ENCODE measurements around the gene SLTM.
"Not testable (repeated sequence)": the region's sequence is repeated elsewhere in the genome, so short reads cannot be mapped to it uniquely, and the experiment has no call there.

The SLTM gene

GRCh38 chr15:58929891-58930416 is 3.5 kb downstream of the SLTM start:
- DNase-seq (ENCODE audit: low read depth), result no peak
- H3K4me3 ChIP-seq (ENCODE audit: control insufficient read depth, low read depth, low read length), result no peak overlapping the region
- TF ChIP-seq, protein P1, sequence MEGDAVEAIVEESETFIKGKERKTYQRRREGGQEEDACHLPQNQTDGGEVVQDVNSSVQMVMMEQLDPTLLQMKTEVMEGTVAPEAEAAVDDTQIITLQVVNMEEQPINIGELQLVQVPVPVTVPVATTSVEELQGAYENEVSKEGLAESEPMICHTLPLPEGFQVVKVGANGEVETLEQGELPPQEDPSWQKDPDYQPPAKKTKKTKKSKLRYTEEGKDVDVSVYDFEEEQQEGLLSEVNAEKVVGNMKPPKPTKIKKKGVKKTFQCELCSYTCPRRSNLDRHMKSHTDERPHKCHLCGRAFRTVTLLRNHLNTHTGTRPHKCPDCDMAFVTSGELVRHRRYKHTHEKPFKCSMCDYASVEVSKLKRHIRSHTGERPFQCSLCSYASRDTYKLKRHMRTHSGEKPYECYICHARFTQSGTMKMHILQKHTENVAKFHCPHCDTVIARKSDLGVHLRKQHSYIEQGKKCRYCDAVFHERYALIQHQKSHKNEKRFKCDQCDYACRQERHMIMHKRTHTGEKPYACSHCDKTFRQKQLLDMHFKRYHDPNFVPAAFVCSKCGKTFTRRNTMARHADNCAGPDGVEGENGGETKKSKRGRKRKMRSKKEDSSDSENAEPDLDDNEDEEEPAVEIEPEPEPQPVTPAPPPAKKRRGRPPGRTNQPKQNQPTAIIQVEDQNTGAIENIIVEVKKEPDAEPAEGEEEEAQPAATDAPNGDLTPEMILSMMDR (conservative IDR thresholded peaks at IDR 0.05; ENCODE audit: control insufficient read depth, insufficient read depth, low read depth, low read length), result no peak

GRCh38 chr15:58926823-58927222 is 6.7 kb downstream of the SLTM start:
- TF ChIP-seq, protein P1 (conservative IDR thresholded peaks at IDR 0.05; ENCODE audit: control insufficient read depth, insufficient read depth, low read depth, low read length), result no peak
- H3K4me3 ChIP-seq (ENCODE audit: control insufficient read depth, low read depth, low read length), result no peak overlapping the region
- DNase-seq (ENCODE audit: low read depth), result no peak

DNA sequence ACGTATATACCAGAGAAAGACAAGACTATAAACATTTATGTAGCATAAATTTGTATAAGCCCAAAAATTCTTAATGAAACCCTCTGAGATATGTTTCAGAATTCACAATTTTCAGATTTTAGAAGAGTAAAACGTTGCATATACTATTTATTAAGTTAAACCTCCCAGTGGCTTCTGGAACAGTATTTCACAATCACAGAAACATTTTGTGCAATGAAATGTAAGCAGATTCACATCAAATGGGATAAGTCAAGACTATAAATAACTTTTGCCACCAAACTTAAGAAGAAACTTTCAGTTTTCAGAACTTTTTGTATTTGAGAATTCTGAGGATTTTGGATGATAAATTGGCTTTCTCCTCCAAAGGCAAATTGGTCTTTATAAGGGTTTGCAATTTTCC is 9.2 kb downstream of the SLTM start:
- DNase-seq (ENCODE audit: low read depth), result peak; percentile 73
- TF ChIP-seq, protein P1 (conservative IDR thresholded peaks at IDR 0.05; ENCODE audit: control insufficient read depth, insufficient read depth, low read depth, low read length), result no peak
- H3K4me3 ChIP-seq (ENCODE audit: control insufficient read depth, low read depth, low read length), result no peak overlapping the region

DNA sequence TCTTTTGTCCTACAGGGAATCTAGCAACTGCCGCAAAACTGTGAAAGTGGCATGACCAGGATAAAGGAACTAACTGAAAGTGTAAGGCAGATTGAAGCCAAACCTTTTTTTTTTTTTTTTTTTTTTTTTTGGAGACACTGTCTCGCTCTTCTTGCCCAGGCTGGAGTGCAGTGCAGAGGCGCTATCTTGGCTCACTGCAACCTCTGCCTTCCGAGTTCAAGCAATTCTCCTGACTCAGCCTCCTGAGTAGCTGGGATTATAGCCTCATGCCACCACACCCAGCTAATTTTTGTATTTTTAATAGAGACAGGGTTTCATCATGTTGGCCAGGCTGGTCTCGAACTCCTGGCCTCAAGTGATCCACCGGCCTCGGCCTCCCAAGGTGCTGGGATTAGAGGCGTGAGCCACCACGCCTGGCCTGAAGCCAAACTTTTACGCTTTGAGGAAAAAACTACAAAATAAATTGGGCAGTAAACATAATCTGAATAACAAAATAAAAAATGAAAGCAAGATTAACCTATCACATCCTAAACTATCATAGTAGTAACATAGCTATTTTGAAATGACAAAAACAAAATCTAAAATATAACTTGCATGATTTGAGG is 9.7 kb downstream of the SLTM start:
- DNase-seq (ENCODE audit: low read depth), result peak; percentile 49
- H3K4me3 ChIP-seq (ENCODE audit: control insufficient read depth, low read depth, low read length), result no peak overlapping the region
- TF ChIP-seq, protein P1 (conservative IDR thresholded peaks at IDR 0.05; ENCODE audit: control insufficient read depth, insufficient read depth, low read depth, low read length), result no peak

DNA sequence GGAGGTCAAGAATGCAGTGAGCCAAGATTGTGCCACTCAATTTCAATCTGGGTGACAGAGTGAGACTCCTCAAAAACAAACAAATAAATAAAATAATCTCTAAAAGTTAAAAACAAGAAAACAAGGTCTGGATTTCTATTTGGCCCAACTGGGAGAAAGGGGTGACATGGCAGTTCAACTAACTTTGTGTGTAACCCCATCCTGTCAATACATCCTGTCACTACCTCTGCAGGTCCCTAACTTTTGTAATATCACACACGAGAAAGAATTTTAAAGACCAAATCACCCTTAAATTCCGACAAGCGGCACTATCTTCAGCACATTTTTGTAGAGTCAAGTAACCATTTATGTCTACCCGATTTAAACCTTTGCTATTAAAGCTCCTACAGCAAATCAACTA is 10.2 kb downstream of the SLTM start:
- TF ChIP-seq, protein P1 (conservative IDR thresholded peaks at IDR 0.05; ENCODE audit: control insufficient read depth, insufficient read depth, low read depth, low read length), result no peak
- DNase-seq (ENCODE audit: low read depth), result no peak

GRCh38 chr15:58921267-58921790 is 12.2 kb downstream of the SLTM start:
- TF ChIP-seq, protein P1 (conservative IDR thresholded peaks at IDR 0.05; ENCODE audit: control insufficient read depth, insufficient read depth, low read depth, low read length), result no peak
- no peak overlapping the region for H3K4me3 ChIP-seq (ENCODE audit: control insufficient read depth, low read depth, low read length)
- DNase-seq (ENCODE audit: low read depth), result peak; percentile 14

More for the DNA sequence above, 10.2 kb downstream of the SLTM start:
- H3K4me3 ChIP-seq (ENCODE audit: control insufficient read depth, low read depth, low read length), result no peak overlapping the region

- DNase-seq (ENCODE audit: low read depth); H3K4me3 ChIP-seq (ENCODE audit: control insufficient read depth, low read depth, low read length): not testable (repeated sequence)
These were observed 13.0 kb downstream of the SLTM start for GRCh38 chr15:58920447-58920846.

Measured in fibroblast of mammary gland (primary cell).